Left cardiac atrium (tissue), 4 donors: ENCODE data around the gene LRRC32. TPM values are rescaled to one million over a fixed set of nuclear protein-coding genes. Genes with fewer than 3 reads are reported as not detected.
A peak's percentile ranks its signal among the peaks of the same experiment; 100 is the strongest.

ENCODE experiments used
- ATAC-seq, 2 donors: fragments of 200-7000 bp; cut with Tn5 transposase; one replicate each; pipeline ENCODE4 v1.9.1; 2020; ENCODE audit warnings: mild to moderate bottlenecking in 2 of 2, moderate library complexity in 2 of 2
- DNase-seq: peaks from one replicate; pipeline ENCODE4 v3.0.0-alpha.2; 2020
- intact Hi-C, 2 donors: fragments of 100-400 bp; cut with DNase I; formaldehyde crosslinking; loops; one replicate each; pipeline versions ENCODE4 v1.14.1 to v1.15.1; 2022 to 2023
- long read RNA-seq: library from polyadenylated mRNA; unstranded; transcript quantifications from one replicate; pipeline ENCODE4 v2.0.0, GENCODE V29; 2021
- total RNA-seq, 2 donors: library from RNA; stranded (reverse); fragmentation: NEBNext Ultra II Directional; extraction: Animal tissue kit (Norgen Biotek cat#: 25700); gene quantifications; one replicate each; pipeline ENCODE4 v1.2.1, GENCODE V29; 2021
- donor health status: DM: no; HTN: yes; CAD: no.
- donor health status: DM: no; HTN: yes; CAD: no; lungs with severe emphysema.
- donor health status: DM: yes; HTN: yes; CAD: no.
- donor health status: Dilated cardiomyopathy.

LRRC32 gene
- 10 to 100 TPM; 43.8 to 88.2 TPM for total RNA-seq
- long read RNA-seq, full-length matches to known transcripts = 16 of 28 reads
- long read RNA-seq, partial matches to known transcripts = 3 of 28 reads
- long read RNA-seq, other reads (novel, unspliced or antisense) = 9 of 28 reads

- DNase-seq (peak; percentile 86), ATAC-seq (peak; percentile 50 to 60)
- intact Hi-C loops = loop anchor here in 1 of 2 donors (5.0 to 10.0 kb wide), 2 partner anchors 58 to 96 kb away; no protein-coding TSS in a partner anchor
Measured at GRCh38 chr11:76670485-76671236, at the start of gene LRRC32. Gene LRRC32 (minus strand): TSS chr11:76670747. CDS start chr11:76665954, 4,793 bp downstream.

- DNase-seq (no peak), ATAC-seq (no peak)
- intact Hi-C loops = no loop called here
Measured at GRCh38 chr11:76719686-76720085, 49.1 kb upstream of the LRRC32 start.

- DNase-seq (no peak), ATAC-seq (no peak)
- intact Hi-C loops = no loop called here
Measured at GRCh38 chr11:76719281-76719680, 48.7 kb upstream of the LRRC32 start.

GRCh38 chr11:76717816-76718215 is 47.3 kb upstream of the LRRC32 start:
- DNase-seq = no peak
- intact Hi-C loops = no loop called here
- no peak for ATAC-seq

- ATAC-seq = no peak
- DNase-seq = no peak
- intact Hi-C loops = no loop called here
Measured at GRCh38 chr11:76717369-76717768, 46.8 kb upstream of the LRRC32 start.

- ATAC-seq (no peak), DNase-seq (no peak)
- intact Hi-C loops = no loop called here
Measured at GRCh38 chr11:76716268-76716667, 45.7 kb upstream of the LRRC32 start.

GRCh38 chr11:76714493-76714892 is 43.9 kb upstream of the LRRC32 start:
- intact Hi-C loops = no loop called here
- DNase-seq (no peak), ATAC-seq (no peak)

- no peak for DNase-seq
- ATAC-seq = no peak
- intact Hi-C loops = no loop called here
Measured at GRCh38 chr11:76713499-76713898, 43.0 kb upstream of the LRRC32 start.

- no peak for DNase-seq
- intact Hi-C loops = no loop called here
- no peak for ATAC-seq
Measured at GRCh38 chr11:76712125-76712524, 41.6 kb upstream of the LRRC32 start.

GRCh38 chr11:76709756-76710155 is 39.2 kb upstream of the LRRC32 start:
- DNase-seq (no peak), ATAC-seq (no peak)
- intact Hi-C loops = no loop called here

- DNase-seq (no peak), ATAC-seq (no peak)
- intact Hi-C loops = no loop called here
Measured at GRCh38 chr11:76708972-76709660, 38.6 kb upstream of the LRRC32 start.

GRCh38 chr11:76707293-76707825 is 36.8 kb upstream of the LRRC32 start:
- no peak for DNase-seq
- ATAC-seq = no peak
- intact Hi-C loops = no loop called here

- DNase-seq (no peak), ATAC-seq (no peak)
- intact Hi-C loops = no loop called here
Measured at GRCh38 chr11:76706667-76707066, 36.1 kb upstream of the LRRC32 start.

GRCh38 chr11:76705826-76706225 is 35.3 kb upstream of the LRRC32 start:
- ATAC-seq = no peak
- intact Hi-C loops = no loop called here
- DNase-seq = no peak

- intact Hi-C loops = no loop called here
- ATAC-seq (no peak), DNase-seq (no peak)
Measured at GRCh38 chr11:76704171-76704948, 33.8 kb upstream of the LRRC32 start.

- DNase-seq (no peak), ATAC-seq (no peak)
- intact Hi-C loops = no loop called here
Measured at GRCh38 chr11:76703707-76704106, 33.2 kb upstream of the LRRC32 start.

GRCh38 chr11:76702336-76703128 is 32.0 kb upstream of the LRRC32 start:
- DNase-seq = no peak
- intact Hi-C loops = no loop called here
- ATAC-seq = no peak

GRCh38 chr11:76701294-76702040 is 30.9 kb upstream of the LRRC32 start:
- peak in 1 of 2 donors; percentile 33 for ATAC-seq
- no peak for DNase-seq
- intact Hi-C loops = no loop called here
